Hematopoietic multipotent progenitor cell treated with erythropoietin and hydrocortisone succinate and interleukin-3 and kit ligand, for 4 days (in vitro differentiated cells): ENCODE data around the gene PPP4R4.

Source experiments
- DNase-seq: peaks from one replicate; pipeline ENCODE4 v3.0.0-alpha.2; 2015

Gene PPP4R4

GRCh38 chr14:94173885-94174603 lies at the start of gene PPP4R4:
TSS of gene PPP4R4 (plus strand) at chr14:94174322. CDS start at chr14:94174466, 144 bp downstream.
- DNase-seq, result peak; percentile 94

GRCh38 chr14:94124582-94125377 lies 49.3 kb upstream of the PPP4R4 start:
- DNase-seq, result no peak

- no peak for DNase-seq
Measured at GRCh38 chr14:94125659-94126418, 48.3 kb upstream of the PPP4R4 start.

- no peak for DNase-seq
Measured at GRCh38 chr14:94126419-94126677, 47.8 kb upstream of the PPP4R4 start.

- no peak for DNase-seq
Measured at GRCh38 chr14:94126800-94127199, 47.3 kb upstream of the PPP4R4 start.

GRCh38 chr14:94127330-94127729 lies 46.8 kb upstream of the PPP4R4 start:
- no peak for DNase-seq

DNA sequence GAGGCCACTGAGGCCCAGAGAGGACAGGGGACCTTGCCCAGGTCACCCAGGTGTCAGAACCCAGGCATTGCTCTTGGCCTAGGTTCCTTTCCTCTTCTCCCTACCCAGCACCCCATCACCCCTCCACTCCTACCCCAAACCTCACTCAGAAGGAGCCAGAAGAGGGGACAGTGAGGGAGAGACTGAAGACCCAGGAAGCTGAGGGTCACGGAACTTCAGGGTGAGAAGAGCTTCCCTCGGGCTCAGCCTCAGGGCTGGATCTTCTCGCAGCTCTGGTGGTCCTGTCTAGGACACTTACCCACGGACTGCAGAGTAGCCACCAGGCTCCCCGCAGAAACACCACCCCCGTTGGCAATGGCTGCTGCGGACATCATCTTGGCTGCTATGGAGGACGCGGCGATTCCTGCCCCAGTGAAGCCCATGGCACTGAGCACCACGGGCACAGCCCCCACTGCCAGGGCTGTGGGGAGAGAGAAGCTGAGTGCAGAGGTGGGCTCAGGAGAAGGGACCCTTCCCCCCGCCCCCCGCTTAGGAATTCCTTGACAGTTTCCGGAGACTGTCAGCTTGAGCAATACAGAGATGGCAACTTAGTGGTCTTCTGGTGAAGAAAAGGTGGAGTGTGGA lies 45.8 kb upstream of the PPP4R4 start:
- no peak for DNase-seq

DNA sequence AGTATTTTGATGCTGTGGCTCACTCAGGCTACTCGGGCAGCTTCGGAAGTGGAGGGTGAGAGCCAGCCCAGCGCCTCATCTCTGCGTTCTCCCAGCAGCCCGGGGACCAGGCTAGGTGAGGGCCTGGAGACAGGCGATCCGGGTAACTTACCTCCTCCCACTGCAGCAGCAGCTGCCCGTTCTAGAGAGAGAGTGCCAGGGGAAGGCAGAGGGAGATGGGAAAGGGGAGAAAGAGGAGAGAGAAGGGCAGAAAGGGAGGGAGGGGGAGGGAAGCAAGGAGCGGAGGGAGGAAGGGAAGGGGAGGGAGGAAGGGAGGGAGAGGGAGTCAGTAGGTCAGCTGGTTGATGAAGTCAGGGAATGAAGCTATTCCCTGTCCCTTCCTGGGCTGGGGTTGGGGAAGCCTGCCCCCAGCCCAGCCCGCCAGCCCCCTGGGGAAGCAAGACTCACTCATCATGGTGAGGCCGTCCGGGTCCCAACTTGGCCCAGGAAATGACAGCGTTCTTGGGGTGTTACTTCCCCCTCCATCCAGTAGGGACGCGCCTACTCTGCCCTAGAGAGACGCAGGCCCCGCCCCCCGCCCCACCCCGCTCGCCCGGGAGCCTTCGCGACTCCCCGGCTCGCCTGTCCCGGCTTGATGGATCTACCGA lies 44.9 kb upstream of the PPP4R4 start, which contains the start of gene IFI27L2:
Gene IFI27L2 (minus strand): TSS at position 494 of the 647 bp plus-strand sequence. CDS start 40 bp downstream, at position 454.
- peak; percentile 87 for DNase-seq

- peak; percentile 55 for DNase-seq
Measured at GRCh38 chr14:94129758-94130414, 44.2 kb upstream of the PPP4R4 start.

DNA sequence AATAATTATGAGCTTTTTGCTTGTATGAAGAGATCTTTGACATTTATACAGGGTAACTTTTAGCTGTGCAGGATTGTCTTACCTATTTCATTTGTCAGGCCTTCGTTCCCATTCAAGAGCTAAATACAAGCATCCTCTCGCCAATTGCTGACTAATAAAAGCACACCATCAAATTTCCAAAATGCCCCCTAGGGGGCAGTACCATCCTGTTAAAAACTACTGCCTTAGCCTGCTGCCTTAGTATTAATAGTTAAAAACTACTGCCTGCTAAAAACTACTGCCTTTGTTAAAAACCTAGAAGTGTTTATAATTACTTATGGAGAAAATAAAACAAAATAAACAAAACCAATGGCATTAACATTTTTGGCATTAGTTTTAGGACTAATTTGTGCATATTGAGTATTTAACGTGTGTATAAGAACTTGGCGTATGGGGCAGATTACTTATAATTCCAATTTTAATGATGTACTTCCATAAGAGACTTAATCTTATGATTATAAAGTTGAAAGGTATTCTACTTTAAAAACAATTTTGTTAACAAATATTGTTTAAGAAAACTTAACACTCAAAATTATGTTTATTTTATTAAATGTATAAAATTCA lies 41.7 kb upstream of the PPP4R4 start:
- DNase-seq, result peak; percentile 86

GRCh38 chr14:94135476-94135875 lies 38.6 kb upstream of the PPP4R4 start:
- no peak for DNase-seq

DNA sequence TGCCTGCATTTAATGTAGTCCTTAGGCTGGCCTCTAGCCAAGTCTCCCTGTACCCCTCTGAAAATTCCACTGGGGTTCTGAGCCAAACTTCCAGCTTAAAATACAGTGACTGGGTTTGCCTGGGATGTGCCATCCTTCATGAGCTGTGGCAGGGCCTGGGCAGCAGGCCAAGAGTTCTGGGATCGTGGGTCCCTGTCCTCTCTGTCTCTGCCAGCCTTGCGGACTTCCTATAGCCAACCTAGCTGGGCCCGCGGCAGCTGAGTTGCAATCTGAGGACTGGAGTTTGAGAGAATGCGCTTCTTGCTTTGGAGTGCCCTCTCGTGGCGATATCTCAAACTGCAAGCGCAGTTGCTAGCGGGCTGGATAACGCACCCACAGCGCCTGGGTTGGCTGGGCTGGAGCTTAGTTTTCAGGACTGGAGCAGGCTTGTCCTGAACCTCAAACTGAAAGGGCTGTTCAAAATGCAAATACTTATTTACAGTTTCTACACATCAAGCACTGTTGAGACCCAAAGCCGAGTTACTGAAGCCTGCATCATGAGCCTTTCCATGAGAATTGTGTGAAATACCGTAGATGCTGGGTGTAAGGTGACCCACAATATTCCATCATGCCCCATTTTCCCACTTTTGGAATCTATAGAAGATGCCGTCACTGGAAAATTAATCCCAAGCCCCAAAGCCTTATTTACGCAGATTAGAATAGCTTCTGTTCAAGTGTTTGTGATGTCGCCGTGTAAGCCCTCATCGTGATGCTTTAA lies 37.4 kb upstream of the PPP4R4 start:
- DNase-seq, result peak; percentile 91

GRCh38 chr14:94138251-94138650 lies 35.9 kb upstream of the PPP4R4 start:
- no peak for DNase-seq

GRCh38 chr14:94139006-94139405 lies 35.1 kb upstream of the PPP4R4 start:
- DNase-seq, result no peak

DNA sequence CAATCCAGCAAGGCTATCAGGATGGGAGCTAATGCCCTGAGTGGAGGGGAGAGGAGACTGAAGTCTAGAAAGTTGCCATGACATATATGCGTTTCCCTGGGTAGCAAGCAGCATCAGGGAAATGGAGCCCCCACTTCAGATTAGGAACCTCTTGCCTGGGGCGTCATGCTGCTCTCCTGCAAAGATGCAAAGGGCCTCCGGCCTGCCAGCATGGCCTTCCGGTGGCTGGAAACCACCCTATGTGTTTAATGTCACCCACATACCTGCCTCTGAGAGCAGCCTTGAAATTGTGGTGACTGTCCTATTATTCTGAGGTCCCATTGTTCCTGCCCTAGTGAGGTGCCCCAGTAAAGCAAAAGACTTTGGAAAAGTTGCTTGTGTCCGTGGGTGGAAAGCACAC lies 34.7 kb upstream of the PPP4R4 start:
- DNase-seq, result no peak

DNA sequence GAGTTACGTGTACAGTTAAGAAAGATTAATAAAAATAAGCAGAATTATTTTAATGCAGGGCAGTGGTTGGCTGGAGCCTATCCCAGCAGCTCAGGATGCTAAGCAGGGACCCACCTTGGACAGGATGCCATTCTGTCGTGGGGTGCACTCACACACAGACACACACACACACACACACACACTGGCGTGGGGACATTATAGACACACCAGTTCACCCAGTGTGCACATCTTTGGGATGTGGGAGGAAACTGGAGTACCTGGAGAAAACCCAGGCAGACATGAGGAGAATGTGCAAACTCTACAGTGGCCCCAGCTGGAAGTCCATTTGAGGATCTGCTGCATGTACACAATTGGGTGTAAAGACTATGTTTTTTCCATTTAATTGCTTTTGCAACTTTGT lies 31.9 kb upstream of the PPP4R4 start:
- DNase-seq, result no peak

DNA sequence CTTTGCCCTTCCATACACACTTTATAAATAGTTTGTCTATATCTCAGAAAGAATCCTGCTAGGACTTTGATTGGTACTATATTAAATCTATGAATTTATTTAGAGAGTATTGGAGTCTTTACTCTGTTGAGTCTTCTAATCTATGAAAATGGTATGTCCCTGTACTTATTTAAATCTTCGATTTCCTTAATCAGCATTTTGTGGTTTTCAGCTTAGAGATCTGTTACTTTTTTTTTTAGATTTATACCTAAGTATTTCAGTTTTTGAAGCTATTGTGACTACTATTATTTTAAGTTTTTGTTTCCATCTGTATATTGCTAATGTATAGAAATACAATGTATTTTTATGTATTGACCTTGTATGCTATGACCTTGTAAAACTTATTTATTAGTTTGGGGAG lies 31.3 kb upstream of the PPP4R4 start:
- no peak for DNase-seq

DNA sequence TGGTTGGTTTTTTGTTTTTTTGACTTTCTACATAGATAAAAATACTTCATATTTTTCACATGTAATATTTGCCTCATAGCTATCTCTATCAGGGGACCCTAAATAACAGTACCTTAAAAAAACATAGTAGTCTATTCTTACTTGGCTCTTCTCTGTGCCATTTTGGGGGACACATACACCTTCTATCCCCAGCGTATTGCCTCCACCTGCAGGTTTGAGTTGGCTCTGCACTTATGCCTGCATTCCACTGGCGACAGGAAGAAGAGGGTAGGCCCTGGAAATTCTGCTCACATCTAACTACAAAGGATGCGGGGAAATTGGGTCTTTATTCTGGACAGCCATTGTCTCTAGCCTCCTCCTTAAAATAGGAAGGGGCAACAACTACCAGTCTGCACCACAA lies 30.9 kb upstream of the PPP4R4 start:
- peak; percentile 44 for DNase-seq

DNA sequence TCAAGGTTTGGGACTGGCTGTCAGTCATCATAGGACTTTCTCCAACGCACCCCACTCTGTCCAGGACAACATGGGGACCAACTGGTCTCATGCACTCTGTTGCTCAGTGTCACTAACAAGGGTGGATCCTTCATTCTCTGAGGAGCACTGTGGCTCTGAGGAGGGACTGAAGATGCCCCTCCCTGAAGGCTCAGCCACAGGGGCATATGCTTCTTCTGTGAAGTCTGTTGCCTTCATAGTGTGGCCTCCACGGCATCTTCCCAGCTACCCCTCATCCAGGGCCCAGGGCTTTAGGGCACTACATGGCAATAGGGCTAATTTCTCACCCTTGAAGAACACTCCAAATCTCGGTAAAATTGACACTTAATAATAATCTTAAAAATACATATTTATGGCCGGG lies 30.4 kb upstream of the PPP4R4 start:
- no peak for DNase-seq

GRCh38 chr14:94144765-94145164 lies 29.4 kb upstream of the PPP4R4 start:
- peak; percentile 32 for DNase-seq
